GM18517 (cell line): ENCODE data around the gene MYO3B.
"Not testable (repeated sequence)": the region's sequence is repeated elsewhere in the genome, so short reads cannot be mapped to it uniquely, and the experiment has no call there.

Source experiments
- ATAC-seq: cut with Tn5 transposase; IDR thresholded peaks from one replicate; pipeline ENCODE4 v1.9.1; 2021; ENCODE audit warnings: mild to moderate bottlenecking, moderate library complexity; ENCODE audit not compliant: unreplicated experiment

MYO3B gene

DNA sequence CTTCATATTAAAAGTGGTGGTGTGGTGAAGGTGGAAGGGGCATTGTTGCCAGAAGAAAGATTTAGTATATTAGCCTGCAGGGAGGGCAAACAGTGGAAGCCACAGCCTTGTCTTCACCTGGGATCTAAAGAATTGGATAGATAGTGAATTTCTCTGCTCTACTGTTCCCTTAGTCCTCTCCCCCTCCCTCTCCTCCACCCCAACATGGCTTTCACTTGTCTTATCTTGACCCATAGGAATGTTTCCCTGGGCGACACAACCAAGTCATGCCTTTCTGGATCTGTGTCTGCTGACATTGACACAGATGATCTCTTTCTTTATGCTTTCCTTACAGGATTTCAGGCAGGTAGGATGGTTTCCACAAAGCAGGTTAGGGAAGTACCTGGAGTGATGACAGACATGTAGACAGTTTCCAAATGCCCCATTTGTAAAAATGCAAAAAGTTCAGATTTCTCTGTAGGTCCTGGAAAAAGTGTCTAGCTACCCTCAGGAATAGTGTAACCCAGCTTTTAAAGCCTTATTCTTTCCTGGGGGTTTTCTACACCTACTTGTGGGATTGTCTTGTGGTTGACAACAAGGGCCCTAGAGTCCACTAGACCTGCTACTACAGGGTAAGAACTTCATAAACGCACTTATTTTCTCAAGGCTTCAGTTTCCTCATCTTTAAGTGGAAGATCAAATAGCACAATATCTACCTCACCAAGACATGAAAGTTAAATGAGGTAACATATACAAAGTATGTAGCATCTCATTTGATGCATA, 353.0 kb downstream of the MYO3B start:
- ATAC-seq, result no peak

DNA sequence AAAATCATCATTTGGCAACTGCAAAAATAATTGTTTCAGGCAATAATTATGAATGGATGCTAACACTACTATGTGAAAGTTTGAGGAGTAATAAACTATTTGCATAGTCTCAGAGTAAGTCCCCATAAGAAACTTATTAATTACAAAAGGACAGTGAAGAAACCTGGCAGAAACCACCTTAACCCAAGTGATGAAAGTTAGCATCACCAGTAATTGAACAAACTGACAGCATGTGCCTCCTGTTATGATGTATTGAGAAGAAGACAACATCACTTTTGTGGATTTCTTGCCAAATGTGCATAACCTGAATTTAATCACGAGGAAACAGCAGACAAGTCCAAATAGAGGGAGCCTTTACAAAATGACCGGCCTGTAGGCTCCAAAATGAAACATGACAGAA, 353.9 kb downstream of the MYO3B start:
- no peak for ATAC-seq

DNA sequence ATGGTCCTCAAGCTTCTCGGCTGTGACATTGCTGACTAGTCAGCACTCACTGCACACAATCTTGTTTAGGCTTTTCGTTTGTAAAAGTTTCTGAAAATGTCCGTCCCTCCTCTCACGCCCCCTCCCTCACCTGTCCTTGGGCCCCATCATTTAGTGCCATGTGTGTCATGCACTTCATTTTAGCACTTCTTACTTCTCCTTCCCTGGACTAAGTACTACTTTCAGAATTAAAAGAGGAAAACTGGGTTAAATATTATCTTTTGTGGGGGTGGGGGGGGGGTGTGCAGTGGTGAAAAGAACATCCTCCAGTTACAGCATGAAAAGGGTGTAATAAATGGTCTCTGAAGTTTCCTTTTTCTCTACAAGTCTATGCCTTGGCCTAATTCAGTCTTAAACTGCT, 355.2 kb downstream of the MYO3B start:
- peak; percentile 65 for ATAC-seq

DNA sequence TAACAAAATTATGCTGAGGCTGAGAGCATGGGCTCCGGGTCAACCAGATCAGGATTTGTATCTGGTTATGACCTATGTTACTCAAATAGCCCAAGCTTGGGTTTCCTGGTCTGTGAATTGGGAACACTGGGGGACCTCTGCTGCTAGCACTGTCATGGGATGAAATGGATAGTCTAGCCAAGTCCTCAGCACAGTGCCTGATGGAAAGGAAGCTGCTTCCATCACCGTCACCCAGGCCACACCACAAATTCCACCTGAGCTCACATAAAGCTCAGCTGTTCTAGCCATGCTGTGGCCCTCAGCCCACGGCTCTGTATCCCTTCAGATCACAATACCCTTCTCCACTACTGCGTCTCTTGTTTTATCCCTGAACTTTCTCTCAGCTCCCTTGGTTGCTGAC, 357.6 kb downstream of the MYO3B start:
- ATAC-seq, result no peak

DNA sequence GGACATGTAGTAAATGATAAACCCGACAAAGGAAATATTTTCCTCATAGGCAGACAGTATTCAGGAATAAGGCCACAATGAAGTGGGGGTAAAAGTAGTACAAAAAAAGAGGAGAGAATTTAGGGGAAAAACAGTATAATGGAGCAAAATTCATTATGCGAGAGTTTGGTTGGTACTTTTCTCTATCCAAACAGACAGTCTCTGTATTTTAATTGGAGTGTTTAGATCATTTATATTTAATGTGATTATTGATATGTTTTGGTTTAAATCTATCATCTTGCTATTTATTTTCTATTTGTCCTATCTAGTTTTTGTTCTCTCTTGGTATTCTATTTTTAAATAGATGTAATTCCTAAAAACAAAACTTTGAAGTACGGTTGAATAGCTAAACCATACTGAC, 366.9 kb downstream of the MYO3B start:
- ATAC-seq, result no peak

DNA sequence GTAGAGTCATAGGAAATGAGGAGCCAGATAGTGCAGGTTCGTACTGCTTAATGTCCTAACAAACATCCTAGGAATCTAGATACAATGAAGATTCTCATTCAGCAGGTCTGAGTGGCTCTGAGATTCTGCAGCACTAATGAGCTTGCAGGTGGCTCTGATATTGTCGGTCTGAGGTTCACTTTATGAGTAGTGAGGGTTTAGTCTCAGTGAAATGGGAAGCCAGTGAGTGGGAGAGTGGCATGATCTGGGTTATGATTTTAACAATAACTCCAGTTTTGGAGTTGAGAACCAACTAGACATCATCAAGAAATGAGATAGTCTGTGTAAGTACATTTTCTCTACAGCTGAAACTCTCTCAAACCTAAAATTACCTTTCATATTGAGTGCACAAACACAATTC, 370.4 kb downstream of the MYO3B start:
- ATAC-seq, result no peak

DNA sequence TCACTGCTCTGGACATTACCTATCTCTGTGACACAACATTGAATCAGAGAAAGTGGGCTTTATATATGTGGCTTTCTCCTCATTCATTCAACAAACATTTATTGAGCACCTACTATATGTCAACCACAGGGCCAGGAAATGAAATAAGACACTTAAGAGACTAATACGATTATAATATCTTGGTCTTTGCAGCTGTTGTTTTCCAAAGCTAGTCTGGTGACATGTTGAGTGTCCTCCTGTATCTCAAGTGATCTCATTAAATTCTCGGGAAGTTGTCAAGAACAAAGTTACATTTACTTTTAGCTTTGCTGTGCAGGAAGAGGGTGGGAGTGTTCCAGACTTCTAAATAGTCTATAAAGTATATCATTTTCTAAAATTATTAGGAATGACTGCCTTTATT, 372.6 kb downstream of the MYO3B start:
- ATAC-seq, result no peak

DNA sequence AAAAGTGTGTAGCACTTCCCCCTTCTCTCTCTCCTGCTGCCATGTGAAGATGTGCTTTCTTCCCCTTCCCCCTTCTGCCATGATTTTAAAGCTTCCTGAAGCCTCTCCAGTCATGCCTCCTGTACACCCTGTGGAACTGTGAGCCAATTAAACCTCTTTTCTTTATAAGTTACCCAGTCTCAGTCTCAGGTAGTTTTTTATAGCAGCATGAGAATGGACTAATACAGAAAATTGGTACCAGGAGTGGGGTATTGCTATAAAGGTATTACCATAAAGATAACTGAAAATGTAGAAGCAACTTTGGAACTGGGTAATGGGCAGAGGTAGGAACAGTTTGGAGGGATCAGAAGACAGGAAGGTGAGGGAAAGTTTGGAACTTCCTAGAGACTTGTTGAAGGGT, 374.0 kb downstream of the MYO3B start:
- not testable (repeated sequence) for ATAC-seq

DNA sequence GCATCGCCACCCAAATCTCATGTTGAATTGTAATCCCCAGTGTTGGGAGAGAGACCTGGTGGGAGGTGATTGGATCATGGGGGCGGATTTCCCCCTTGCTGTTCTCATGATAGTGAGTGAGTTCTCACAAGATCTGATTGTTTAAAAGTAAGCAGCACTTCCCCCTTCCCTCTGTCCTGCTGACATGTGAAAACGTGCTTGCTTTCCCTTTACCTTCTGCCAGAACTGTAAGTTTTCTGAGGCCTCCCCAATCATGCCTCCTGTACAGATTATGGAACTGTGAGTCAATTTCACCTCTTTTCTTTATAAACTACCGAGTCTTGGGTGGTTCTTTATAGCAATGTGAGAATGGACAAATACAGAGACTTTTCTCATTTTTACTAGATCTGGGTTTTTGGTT, 375.8 kb downstream of the MYO3B start:
- ATAC-seq, result no peak

DNA sequence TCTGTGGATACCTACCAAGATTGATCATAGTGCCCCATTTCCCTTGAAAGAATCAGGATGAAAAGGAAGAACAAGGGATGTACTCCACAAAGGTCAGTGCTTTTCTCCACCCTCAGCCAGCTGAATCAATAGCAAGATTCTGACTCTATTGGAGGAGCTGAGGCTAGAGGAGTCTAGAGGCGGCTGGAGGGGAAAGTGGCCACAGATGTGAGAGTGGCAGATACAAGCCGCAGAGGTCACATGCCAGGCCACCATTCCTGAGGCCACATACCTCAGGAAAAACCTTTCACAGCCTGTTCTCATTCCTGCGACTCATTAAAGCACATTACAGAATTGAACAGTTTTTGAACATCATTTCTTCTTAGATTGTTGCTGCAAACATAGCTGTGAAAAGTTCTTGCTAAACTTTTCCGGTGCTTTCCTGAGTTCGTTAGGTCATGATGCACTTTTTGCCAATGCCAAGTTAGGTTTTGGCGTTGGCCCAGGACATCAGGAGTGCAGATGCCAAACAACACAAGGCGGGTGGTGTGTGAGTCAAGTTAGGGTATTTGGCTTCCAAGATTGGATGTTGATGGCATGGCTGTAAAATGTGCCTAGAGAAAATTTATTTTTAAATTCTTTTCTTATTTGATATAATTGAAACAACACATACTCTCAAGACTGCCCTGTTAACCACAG, 376.5 kb downstream of the MYO3B start:
- no peak for ATAC-seq

DNA sequence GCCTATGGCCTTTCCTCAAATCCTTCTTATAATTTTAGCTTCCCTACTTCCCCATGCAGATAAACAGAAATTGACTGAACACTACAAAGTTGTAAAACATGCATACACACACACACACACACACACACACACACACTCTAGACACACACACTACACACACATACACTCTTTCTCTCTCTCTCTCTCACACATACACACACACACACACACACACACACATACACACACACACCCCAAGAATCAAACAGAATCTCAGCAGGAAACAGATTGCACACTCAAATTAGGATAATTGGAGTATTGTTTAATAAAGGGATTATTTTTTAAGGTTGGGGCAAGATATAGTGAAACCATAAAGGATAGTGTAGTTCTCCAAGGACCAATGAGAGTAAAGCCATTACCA, 385.0 kb downstream of the MYO3B start:
- no peak for ATAC-seq

DNA sequence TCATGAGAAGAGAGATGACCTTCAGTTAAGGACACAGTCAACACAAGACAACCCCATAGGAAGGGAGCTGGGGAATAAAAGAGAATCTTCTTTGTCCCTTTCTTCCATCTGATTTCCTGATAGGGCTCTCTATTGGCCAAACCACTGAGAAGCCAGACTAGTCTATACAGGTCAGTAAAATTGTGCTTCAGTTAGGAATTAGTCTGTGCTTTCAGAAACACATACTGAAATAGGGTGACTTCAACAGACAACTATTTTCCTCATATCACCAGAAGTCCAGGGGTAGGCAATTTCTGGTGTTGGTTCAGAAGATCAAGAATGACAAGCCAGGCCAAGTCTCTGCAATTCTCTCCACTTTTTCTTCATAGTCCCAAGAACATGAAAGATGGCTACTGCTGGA, 385.5 kb downstream of the MYO3B start:
- ATAC-seq, result no peak

DNA sequence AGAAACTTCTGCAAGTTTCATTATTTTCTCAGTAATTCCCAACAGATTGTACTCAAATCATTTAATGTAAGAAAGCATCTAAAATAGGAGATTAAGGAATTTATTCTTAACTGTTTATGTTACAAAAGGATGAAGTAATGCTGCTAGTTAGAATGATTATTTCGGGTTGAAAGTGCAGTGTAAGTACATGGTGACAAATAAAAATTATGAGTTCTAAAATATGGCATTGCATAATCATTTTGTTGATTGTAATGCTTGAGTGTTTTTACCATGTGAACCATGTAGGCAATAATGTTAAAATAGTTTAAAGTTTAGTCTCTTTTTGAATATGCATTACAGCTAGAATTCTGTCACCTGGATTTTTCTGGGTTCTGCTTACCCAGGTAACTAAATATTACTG, 388.2 kb downstream of the MYO3B start:
- ATAC-seq, result no peak

DNA sequence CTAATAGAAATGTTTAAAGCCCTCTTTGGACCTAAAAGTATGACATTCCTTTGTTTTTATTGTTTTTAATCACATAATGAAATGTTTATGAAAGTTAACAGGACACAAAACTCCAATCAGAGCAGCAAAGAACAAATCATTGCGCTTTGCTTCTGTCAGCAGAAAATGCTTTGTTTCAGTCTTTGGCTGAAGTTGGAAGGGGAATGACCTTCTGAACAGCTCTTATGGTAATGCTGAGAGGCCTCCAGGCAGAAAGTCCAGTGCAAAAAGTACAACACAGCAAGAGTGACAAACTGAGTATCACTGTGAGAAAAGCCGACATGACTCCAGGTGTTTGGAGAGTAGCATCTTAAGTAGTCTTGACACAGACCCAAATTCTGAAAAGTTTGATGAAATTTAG, 389.5 kb downstream of the MYO3B start:
- ATAC-seq, result no peak

DNA sequence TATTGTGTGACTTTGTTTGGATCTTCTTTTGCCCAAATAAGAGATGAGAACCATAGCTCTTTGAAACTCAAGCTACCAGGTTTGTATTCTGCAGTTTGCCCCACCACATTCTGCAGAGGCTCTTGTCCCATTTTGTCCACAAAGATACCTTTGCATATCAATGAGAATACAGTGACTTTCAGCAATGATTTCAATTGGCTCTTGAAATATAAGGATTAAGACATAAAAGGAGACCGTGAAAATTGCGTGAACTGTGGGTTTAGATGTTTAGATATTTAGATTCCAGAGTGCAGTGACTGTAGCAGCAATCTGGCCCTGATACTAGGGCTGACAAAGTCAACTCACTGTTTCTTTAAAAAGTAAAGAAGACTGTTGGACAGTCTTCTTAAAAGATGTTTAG, 390.6 kb downstream of the MYO3B start:
- no peak for ATAC-seq

DNA sequence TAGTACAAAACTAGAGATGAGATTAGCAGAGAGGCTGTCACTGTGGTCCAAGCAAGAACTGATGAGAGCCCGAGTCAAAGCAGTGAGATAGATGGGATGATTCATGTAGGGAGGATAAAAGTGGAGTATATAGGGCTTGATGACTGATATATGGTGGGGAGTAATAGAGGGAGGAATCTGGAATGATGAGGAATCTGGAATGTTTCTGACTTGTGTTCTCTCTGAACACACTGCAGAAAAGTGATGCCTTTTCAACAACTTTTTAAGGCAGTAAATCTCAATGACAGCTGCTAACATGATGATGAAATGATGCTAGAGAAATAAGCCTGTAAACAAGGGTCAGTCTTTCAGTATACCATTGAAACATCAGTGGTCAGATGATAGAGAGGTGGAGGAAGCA, 393.7 kb downstream of the MYO3B start:
- no peak for ATAC-seq

DNA sequence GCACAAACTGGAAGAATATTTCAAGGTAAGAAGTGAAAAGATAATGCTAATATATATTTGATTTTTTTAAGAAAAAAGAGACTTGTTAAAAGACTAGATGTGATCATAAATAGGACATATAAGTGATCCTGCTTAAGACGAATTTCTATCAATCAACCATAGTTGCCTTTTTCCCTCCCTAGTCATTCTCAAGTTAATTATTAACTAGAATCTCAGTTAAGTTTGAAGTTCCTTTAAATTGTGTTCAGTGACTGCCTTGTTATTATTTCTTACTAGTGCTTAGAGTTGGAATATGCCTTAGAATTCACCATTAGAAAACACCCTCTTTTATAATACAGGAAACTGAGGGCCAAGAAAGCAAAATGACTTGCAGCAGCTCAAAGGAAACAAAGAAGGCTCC, 395.7 kb downstream of the MYO3B start:
- no peak for ATAC-seq

DNA sequence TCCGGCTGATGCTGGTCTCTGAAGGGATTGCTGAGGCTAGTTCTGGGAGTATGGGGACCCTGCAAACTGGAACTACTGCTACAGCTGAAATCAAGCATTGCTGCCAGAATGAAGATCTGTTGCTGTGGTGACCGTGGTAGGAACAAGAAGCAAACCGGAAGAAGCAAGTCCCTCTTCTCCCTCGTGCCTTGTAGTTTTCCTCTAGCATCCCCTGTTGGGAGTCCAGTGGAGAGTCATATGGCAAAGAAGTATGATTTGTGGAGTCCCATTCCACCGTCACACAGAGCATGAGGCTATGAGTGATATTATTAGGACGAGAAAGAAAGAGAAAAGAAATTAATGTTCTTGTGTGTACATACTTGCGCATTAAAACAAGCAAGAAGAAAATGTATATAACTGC, 398.3 kb downstream of the MYO3B start:
- ATAC-seq, result no peak

DNA sequence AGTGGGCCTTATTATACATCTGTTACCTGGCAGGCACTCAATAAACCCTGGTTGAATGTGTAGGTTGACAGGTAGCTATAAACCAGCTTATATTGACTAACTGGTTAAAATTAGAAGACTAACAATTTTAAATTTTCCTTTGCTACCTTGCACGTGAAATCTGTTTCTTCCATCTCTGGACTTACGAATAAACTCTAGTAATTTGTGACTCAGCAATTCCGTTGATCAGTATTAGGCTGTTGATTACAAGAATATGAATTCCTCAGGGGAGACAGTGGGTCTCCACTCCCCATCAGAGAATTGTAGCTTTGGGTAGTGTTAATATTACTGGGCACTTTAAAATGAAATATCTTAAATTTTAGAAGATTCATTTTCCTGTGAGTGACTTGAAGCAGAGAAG, 399.4 kb downstream of the MYO3B start:
- ATAC-seq, result no peak

DNA sequence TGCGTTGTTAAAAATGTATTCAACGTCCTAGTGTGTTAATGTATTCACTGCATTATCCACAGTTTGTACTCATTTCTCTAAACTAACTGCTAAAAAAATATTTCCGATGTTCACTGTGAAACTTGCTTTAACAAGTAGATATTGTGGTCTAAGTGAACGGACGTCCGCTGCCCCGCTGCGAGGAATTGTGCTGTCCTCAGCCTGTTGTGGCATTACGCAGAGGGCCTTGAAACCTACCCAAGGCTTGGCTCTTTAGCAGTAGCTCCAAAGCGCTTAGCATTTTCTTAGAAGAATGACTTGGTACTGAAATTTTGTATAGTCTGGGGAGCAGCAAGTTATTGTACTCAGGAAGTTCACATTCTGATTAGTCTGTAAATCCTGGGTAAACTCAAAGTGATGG, 400.7 kb downstream of the MYO3B start:
- ATAC-seq, result no peak

DNA sequence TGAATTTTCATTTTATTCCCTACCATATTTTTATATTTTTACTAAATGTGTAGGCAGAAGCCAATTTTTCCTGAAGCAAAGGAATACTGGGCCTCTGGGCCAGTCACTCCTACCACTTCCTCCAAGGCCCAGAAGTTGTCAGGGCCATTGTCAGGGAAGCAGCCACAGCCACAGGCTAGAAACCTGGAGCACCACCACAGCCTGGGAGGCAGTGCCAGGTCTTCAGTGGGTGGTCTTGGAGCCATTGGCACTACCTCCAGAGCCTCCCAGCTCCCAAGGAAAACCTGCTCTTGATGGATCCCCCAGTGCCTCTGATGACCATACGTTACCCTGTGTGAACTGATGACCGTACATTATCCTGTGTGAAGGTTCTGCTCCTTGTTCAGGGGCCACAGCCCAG, 401.6 kb downstream of the MYO3B start:
- ATAC-seq, result no peak

DNA sequence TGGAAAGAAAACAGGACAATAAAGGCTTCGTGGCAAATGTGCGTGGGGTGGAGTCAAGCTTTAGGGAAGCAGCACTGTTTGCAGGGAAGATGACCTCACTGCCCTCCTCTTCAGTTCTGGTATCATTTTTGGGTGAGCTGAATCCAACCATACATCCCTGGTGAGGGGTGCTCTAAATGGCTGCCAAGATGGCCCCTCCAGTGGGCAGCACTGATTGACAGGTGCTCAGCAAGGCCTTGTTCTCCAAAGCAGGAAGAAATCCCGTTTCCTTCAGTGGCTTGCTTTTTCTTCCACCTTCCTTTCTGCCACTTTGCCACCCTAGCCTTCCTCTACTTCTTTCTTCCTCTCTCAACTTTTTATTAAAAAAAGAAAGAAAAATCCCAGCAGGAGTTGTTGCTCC, 404.4 kb downstream of the MYO3B start:
- ATAC-seq, result no peak
